ENCODE data around the gene PRKAG3. TPM values are rescaled to one million over a fixed set of nuclear protein-coding genes. Genes with fewer than 3 reads are reported as not detected.
A peak's percentile ranks its signal among the peaks of the same experiment; 100 is the strongest.

Gene PRKAG3
- polyA plus RNA-seq, 1 donor from 2014 or later: not detected

DNA sequence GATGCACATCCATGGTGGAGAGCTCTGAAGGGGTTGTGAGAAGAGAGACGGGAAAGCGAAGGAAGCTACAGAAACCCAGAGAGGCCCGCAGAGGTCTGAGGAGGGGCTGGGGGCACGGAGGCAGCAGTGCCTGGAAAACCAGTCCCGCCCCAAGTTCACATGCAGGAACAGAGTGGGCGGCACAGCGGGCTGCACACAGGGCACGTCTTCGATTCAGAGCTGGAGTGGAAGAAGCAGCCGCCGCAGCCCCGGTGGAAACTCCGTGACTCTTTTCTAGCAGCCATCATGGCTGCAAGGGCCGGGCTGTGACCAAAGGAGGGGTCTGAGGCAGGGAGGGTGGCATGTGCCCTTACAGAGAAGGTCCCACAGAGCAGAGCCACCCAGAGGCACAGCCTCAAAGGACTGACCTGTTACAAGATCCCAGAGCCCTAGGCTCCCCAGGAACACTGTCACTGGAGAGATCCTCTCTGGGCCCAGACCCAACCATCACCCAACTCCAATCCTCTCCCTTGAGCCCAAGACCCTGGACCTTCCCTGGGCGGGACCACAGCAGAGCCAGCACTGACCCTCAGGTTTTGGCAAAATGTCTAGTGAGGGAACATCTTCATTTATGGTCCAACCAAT lies 10.7 kb downstream of the PRKAG3 start:
- Mint-ChIP-seq H3K27ac (peak overlapping the region in 1 of 3 donors; percentile 28), H3K4me3 (no peak overlapping the region), H3K27me3 (peaks cover 14% of the 10 kb centered on the region), H3K36me3 (no peaks in the 10 kb centered on the region), H3K4me1 (no peaks in the 10 kb centered on the region), H3K9me3 (no peaks in the 10 kb centered on the region)

DNA sequence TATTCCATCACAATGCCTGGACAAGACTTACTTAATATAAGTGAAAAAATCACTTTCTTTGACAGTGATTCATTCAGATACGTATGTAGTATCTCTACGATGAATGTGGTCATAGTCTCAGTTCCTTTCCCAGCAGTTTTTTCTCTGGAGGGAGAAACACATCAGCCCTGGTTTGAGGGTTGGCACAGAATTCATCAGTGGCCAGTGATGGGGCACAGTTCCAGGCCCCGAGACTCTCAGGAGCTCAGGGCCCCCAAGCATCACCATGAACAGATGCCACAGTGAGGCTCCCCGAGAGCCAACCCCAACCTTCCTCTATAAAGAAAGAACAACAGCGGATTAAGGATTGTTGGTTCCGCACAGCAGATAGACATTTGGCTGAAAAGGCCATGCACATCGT lies 12.5 kb downstream of the PRKAG3 start:
- no peak overlapping the region for H3K27ac Mint-ChIP-seq
- no peaks in the 10 kb centered on the region for H3K4me1 Mint-ChIP-seq
- H3K9me3 Mint-ChIP-seq: no peaks in the 10 kb centered on the region
- no peak overlapping the region for H3K4me3 Mint-ChIP-seq
- H3K36me3 Mint-ChIP-seq: no peaks in the 10 kb centered on the region
- H3K27me3 Mint-ChIP-seq: peaks cover 14% of the 10 kb centered on the region

DNA sequence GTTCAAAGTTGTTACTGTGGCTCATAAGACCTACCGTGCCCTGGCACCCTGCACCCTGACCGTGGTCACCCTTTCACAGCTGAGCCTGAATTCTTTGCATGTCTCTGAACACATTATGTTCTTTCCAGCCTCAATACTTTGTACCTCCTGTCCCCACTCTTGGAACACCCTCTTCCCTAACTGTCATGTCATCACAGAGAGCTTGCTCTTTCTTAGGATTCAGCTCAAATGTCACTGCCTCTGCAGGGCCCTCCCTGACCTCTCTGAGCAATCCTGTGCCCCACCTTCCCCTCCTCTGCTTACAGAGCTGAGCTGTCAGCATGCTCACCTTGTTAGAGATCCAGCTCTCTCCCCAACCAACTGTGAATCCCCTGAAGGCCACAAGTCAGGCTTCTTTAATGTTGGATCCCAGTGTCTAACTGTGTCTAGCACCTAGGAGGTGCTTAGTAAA lies 15.0 kb downstream of the PRKAG3 start:
- Mint-ChIP-seq H3K9me3 (no peaks in the 10 kb centered on the region), H3K27ac (no peak overlapping the region), H3K27me3 (peaks cover 13% of the 10 kb centered on the region), H3K4me3 (no peak overlapping the region), H3K4me1 (no peaks in the 10 kb centered on the region), H3K36me3 (no peaks in the 10 kb centered on the region)

DNA sequence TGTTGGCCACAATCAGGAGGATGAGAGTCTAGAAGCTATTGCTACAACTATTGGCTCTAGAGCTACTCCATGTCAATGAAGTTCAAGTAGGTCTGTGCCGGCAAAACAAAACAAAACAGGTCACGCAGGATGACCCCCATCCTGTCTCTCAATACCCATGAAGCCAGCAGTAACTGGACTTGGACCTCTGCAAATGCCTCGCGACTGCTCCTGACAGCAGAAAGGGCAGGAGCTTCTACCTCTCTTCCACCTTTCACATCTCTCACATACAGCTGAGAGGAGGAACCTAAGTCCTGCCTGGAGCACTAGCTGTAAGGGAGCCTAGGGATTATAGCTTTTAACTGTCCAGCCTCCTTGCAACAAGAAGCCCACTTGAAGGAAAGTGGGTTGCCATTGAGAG lies 16.0 kb downstream of the PRKAG3 start:
- H3K9me3 Mint-ChIP-seq: no peaks in the 10 kb centered on the region
- H3K27me3 Mint-ChIP-seq: peaks cover 11% of the 10 kb centered on the region
- no peak overlapping the region for H3K27ac Mint-ChIP-seq
- H3K4me3 Mint-ChIP-seq: no peak overlapping the region
- H3K4me1 Mint-ChIP-seq: no peaks in the 10 kb centered on the region
- no peaks in the 10 kb centered on the region for H3K36me3 Mint-ChIP-seq

DNA sequence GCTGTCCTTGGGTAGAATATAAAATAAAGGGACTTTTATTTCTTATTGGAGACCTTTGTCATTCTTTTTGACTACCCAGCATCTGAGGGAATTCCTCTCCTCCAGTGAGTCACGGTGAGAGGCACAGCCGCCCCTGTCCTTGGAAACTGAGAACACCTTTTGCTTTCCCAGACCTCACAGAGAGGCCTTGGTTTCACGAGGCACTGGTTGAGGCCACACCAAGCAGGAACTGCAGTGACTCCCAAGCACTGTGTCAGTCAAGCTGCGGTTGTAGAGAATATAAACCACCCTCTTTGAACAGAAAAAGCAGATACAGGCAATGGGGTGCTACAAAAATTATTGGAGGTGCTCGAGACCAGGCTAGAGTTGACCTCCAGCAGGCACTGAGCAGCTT lies 16.4 kb downstream of the PRKAG3 start:
- H3K4me3 Mint-ChIP-seq: no peak overlapping the region
- no peaks in the 10 kb centered on the region for H3K9me3 Mint-ChIP-seq
- H3K36me3 Mint-ChIP-seq: no peaks in the 10 kb centered on the region
- peaks cover 9% of the 10 kb centered on the region for H3K27me3 Mint-ChIP-seq
- no peaks in the 10 kb centered on the region for H3K4me1 Mint-ChIP-seq
- H3K27ac Mint-ChIP-seq: no peak overlapping the region

DNA sequence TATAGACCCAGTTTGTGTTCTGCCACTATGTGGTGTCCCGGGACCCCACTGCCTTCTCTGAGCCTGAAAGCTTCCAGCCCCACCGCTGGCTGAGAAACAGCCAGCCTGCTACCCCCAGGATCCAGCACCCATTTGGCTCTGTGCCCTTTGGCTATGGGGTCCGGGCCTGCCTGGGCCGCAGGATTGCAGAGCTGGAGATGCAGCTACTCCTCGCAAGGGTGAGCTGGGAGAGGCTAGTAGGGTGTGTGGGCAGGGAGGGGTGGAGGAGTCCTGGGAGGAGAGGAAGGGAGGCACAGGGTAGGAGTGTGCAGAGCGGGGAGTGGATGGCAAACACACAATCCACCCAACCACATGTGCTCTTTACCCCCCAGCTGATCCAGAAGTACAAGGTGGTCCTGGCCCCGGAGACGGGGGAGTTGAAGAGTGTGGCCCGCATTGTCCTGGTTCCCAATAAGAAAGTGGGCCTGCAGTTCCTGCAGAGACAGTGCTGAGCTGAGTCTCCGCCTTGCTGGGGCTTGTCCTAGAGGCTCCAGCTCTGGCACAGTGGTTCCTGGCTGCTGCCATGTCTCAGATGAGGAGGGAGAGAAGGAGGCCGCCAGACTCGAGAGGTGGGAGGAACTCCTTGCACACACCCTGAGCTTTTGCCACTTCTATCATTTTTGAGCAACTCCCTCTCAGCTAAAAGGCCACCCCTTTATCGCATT lies 16.9 kb downstream of the PRKAG3 start:
- Mint-ChIP-seq H3K4me1 (no peaks in the 10 kb centered on the region), H3K4me3 (no peak overlapping the region), H3K27ac (no peak overlapping the region), H3K9me3 (no peaks in the 10 kb centered on the region), H3K27me3 (peaks cover 9% of the 10 kb centered on the region), H3K36me3 (no peaks in the 10 kb centered on the region)

DNA sequence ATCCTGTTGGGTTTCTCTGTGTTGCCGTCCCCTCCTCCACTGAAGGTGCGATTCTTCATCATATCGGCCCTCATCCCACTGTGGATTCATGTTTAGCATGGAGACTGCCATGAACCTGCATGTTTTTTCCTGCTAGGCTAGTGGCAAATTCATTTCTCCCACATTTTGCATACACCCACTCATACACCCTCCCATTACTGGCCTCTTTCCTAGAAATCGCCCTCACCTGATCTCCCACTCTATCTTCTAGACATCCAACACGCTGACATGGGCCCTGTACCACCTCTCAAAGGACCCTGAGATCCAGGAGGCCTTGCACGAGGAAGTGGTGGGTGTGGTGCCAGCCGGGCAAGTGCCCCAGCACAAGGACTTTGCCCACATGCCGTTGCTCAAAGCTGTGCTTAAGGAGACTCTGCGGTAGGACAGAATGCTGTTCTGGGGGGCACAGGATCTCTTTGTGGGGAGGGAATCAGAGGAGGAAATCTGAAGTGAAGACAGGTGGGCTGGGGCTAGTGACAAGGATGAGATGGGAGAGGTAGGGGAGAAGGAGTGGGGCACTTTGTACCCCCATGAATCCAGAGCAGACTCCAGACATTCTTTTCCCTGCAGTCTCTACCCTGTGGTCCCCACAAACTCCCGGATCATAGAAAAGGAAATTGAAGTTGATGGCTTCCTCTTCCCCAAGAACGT lies 17.7 kb downstream of the PRKAG3 start:
- Mint-ChIP-seq H3K4me3 (peak overlapping the region in 1 of 4 donors; percentile 6), H3K27ac (no peak overlapping the region), H3K4me1 (no peaks in the 10 kb centered on the region), H3K36me3 (no peaks in the 10 kb centered on the region), H3K27me3 (peaks cover 16% of the 10 kb centered on the region), H3K9me3 (no peaks in the 10 kb centered on the region)

DNA sequence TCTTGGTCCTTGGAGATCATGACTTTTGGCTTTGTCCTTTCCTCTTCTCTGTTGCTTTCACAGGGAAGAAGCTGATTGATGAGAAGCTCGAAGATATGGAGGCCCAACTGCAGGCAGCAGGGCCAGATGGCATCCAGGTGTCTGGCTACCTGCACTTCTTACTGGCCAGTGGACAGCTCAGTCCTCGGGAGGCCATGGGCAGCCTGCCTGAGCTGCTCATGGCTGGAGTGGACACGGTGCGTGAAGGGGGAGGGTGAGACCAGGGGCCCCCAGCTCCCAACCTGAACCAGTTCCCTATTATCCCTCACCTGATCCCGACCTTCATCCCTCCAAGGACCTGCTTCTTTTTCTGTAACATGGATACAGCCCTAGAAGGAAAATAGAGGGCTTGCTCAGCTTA lies 18.7 kb downstream of the PRKAG3 start:
- no peak overlapping the region for H3K27ac Mint-ChIP-seq
- H3K27me3 Mint-ChIP-seq: peaks cover 19% of the 10 kb centered on the region
- H3K9me3 Mint-ChIP-seq: no peaks in the 10 kb centered on the region
- H3K4me1 Mint-ChIP-seq: no peaks in the 10 kb centered on the region
- no peaks in the 10 kb centered on the region for H3K36me3 Mint-ChIP-seq
- H3K4me3 Mint-ChIP-seq: no peak overlapping the region

DNA sequence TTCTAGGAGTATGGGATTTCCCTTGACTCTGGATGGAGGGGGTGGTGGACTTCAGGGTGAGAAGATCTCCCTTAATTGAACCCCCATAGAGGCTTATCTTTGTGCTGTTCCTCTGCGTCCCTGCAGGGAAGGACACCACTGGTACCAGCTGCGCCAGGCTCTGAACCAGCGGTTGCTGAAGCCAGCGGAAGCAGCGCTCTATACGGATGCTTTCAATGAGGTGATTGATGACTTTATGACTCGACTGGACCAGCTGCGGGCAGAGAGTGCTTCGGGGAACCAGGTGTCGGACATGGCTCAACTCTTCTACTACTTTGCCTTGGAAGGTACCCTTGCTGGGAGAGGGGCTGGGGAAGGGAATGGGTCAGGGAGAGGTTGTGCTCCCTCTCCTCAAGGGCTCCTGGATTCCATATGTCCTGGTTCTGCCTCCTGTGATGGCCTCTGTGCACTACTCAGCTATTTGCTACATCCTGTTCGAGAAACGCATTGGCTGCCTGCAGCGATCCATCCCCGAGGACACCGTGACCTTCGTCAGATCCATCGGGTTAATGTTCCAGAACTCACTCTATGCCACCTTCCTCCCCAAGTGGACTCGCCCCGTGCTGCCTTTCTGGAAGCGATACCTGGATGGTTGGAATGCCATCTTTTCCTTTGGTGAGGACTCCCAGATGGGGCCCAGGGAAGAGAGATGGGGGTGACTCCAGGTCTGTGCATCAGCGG lies 19.3 kb downstream of the PRKAG3 start:
- Mint-ChIP-seq H3K36me3 (no peaks in the 10 kb centered on the region), H3K9me3 (no peaks in the 10 kb centered on the region), H3K4me1 (no peaks in the 10 kb centered on the region), H3K27ac (no peak overlapping the region), H3K4me3 (no peak overlapping the region), H3K27me3 (peaks cover 19% of the 10 kb centered on the region)

DNA sequence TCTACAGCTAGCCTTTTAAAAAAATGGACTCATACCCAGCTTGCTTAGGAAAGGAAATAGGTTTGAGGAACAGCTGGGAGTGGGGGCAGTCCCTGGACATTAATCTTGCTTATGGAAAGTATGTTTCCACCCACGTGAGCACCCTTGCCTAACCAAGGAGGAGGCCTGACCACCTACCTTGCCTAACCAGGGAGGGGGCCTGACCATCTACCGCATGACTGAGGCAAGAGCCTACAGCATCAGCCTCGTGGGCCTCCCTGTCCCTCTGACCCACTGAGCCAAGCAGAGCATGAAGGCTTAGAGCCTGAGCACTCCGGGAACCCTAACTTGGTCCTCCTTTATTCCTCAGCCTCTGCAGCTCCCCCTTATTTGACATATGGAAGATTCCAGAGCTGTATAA lies 20.2 kb downstream of the PRKAG3 start:
- H3K27me3 Mint-ChIP-seq: peaks cover 15% of the 10 kb centered on the region
- H3K9me3 Mint-ChIP-seq: no peaks in the 10 kb centered on the region
- H3K4me1 Mint-ChIP-seq: no peaks in the 10 kb centered on the region

DNA sequence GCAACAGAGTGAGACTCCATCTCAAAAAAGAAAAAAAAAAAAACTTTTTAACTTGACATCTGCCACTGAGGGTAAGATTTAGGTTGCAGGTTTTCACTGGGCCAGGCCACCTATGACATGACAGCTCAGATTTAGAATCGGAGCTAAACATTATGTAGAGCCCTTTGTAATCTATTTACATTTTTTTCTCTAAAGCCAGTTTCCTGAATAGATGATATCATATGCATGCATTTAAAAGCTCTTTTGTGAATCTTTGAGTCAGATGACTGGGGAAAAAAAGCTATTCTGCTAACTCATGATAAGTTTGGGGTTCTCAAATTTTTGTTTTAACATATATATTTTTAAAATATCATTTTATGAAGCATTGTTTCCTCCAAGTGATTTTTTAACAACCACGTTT lies 21.3 kb downstream of the PRKAG3 start:
- peaks cover 0 to 4% (median 1%) of the 10 kb centered on the region in 3 donors for H3K9me3 Mint-ChIP-seq
- no peaks in the 10 kb centered on the region for H3K4me1 Mint-ChIP-seq
- H3K27ac Mint-ChIP-seq: no peak overlapping the region
- no peak overlapping the region for H3K4me3 Mint-ChIP-seq
- H3K27me3 Mint-ChIP-seq: peaks cover 15% of the 10 kb centered on the region
- H3K36me3 Mint-ChIP-seq: no peaks in the 10 kb centered on the region

More for the DNA sequence above, 20.2 kb downstream of the PRKAG3 start:
- no peak overlapping the region for H3K27ac Mint-ChIP-seq
- H3K36me3 Mint-ChIP-seq: no peaks in the 10 kb centered on the region
- no peak overlapping the region for H3K4me3 Mint-ChIP-seq

DNA sequence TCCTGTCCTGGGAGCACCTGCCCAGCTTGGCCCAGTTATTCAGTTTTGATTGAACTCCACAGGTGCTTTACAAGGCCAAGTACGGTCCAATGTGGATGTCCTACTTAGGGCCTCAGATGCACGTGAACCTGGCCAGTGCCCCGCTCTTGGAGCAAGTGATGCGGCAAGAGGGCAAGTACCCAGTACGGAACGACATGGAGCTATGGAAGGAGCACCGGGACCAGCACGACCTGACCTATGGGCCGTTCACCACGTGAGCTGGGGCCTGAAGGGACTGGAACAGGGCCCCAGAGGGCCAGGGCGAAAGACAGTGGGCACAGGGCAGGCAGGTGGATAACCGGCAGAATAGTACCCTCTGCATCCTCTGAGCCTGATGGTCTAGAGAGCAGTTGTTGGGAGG lies 22.1 kb downstream of the PRKAG3 start:
- peaks cover 22% of the 10 kb centered on the region for H3K27me3 Mint-ChIP-seq
- no peaks in the 10 kb centered on the region for H3K4me1 Mint-ChIP-seq
- no peak overlapping the region for H3K4me3 Mint-ChIP-seq
- no peak overlapping the region for H3K27ac Mint-ChIP-seq
- peaks cover 3 to 10% (median 8%) of the 10 kb centered on the region in 3 donors for H3K9me3 Mint-ChIP-seq
- no peaks in the 10 kb centered on the region for H3K36me3 Mint-ChIP-seq

DNA sequence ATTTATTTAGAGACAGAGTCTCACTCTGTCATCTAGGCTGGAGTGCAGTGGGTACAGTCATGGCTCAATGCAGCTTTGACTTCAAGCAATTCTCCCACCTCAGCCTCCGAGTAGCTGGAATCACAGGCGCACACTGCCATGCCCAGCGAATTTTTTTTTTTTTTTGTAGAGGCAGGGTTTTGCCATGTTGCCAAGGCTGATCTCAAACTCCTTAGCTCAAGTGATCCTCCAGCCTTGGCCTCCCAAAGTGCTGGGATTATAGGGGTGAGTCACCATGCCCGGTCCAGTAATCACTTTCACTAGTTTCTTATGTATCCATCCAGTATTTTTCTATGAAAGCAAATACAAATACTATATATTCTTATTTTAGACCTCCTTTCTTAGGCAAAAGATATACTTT lies 24.0 kb downstream of the PRKAG3 start:
- Mint-ChIP-seq H3K27ac (no peak overlapping the region), H3K27me3 (peaks cover 25% of the 10 kb centered on the region), H3K4me3 (no peak overlapping the region), H3K9me3 (peaks cover 3 to 12% (median 8%) of the 10 kb centered on the region in 3 donors), H3K36me3 (no peaks in the 10 kb centered on the region), H3K4me1 (no peaks in the 10 kb centered on the region)

DNA sequence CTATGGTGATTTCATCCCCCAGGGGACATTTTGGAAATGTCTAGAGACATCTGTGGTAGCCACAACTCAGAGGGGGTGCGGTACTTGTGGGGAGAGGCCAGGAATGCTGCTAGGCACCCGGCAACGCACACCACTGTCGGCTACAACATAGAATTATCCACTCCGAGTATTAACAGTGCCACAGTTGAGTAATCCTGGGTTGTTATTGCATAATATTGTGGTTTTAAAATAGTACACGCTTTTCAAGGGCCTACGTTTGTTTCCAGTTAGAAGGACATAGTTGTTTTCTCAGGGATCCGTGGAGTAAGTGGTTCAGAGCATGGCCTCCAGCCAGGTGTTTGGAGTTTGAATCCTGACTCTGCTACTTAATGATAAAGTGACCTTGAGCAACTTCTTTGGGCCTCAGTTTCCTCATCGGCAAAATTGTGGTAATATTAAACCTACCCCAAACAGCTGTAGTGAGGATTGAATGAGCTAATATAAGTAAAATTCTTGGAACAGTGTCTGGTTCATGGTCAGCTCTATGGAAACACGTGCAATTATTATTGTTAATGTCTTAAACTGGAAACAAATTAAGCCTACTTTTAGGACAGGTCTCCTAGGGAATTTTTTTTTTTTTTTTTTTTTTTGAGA lies 25.1 kb downstream of the PRKAG3 start:
- H3K4me3 Mint-ChIP-seq: no peak overlapping the region
- H3K27ac Mint-ChIP-seq: no peak overlapping the region
- peaks cover 25% of the 10 kb centered on the region for H3K27me3 Mint-ChIP-seq
- H3K36me3 Mint-ChIP-seq: no peaks in the 10 kb centered on the region
- H3K9me3 Mint-ChIP-seq: peaks cover 3 to 12% (median 8%) of the 10 kb centered on the region in 3 donors
- H3K4me1 Mint-ChIP-seq: no peaks in the 10 kb centered on the region

DNA sequence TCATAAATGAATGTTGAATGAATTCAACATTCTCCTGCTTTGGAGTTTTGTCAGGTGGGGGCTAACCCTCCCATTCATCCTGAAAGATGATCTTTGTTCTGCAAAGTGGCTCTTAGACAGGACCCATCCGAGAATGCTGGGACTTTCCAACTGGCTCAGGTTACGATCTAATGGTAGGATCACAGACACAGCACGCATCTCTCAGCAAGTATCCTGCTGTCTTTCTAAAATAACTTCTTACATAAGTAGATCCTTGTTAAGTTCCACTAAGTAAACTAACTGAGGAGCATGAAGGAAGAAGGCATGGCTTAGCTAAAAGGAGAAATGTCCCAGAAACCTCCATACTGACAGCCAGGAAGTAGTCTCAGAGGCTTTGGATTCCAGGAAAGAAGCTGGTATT lies 26.0 kb downstream of the PRKAG3 start:
- Mint-ChIP-seq H3K4me1 (no peaks in the 10 kb centered on the region), H3K27me3 (peaks cover 27% of the 10 kb centered on the region), H3K9me3 (peaks cover 3 to 12% (median 8%) of the 10 kb centered on the region in 3 donors), H3K36me3 (no peaks in the 10 kb centered on the region), H3K27ac (no peak overlapping the region), H3K4me3 (no peak overlapping the region)
